K562 (cell line): ENCODE data around the gene TMEM158. TPM values are rescaled to one million over a fixed set of nuclear protein-coding genes. Genes with fewer than 3 reads are reported as not detected.

Experiments
- ATAC-seq: fragments of 200-7000 bp; cut with Tn5 transposase; 3 replicates; pipeline ENCODE4 v1.9.1; 2020; ENCODE audit warnings: moderate library complexity
- BruUV-seq: library from RNA; stranded (reverse); fragments of 400-500 nt; replicated peaks from 2 replicates; lab custom pipeline; 2021; lab: Mats Ljungman, UMichigan
- CTCF ChIA-PET: fragments of 300-600 bp; formaldehyde crosslinking; extraction: SDS; loops from one replicate; lab custom pipeline; 2021; ENCODE audit warnings: low intra/inter-chr PET ratio; lab: Yijun Ruan, JAX
- POLR2A ChIA-PET: fragments of 300-600, 350-650 bp; sonication (Branson Sonifier 250); formaldehyde crosslinking; extraction: SDS; loops from one replicate; lab custom pipeline; 2021; ENCODE audit warnings: antibody characterized with exemption, inconsistent platforms; lab: Yijun Ruan, JAX
- DNase-seq, 4 experiments: peaks; one replicate each; pipeline versions ENCODE4 v3.0.0 to v3.0.0-alpha.2; 2011 to 2018; ENCODE audit warnings: low spot score in 3 of 4, mixed read lengths in 3 of 4; ENCODE audit errors: extremely low read depth in 1 of 4
- FAIRE-seq: peaks from 2 replicates; lab custom pipeline; 2011; peaks lifted over from hg19 to GRCh38; lab: Jason Lieb, UNC
- H2AFZ ChIP-seq: 2 replicates; pipeline ENCODE4 v1.6.0; 2011; ENCODE audit warnings: low read depth, low read length, control low read depth, inconsistent platforms
- H3K27ac ChIP-seq: fragments of 200-600 bp; 3 replicates; pipeline ENCODE4 v1.8.0; 2011; ENCODE audit warnings: low read depth, mild to moderate bottlenecking, control low read depth, inconsistent platforms, low read length, moderate library complexity, mixed read lengths; ENCODE audit errors: extremely low read depth
- H3K27me3 ChIP-seq, 2 experiments: fragments of 300-600 bp in 1 of 2; 2 replicates in 1 of 2; 3 replicates in 1 of 2; pipeline versions ENCODE4 v1.6.0 to v1.8.0; 2011; ENCODE audit warnings: inconsistent platforms in 2 of 2, low read length in 2 of 2, mild to moderate bottlenecking in 1 of 2, mixed read lengths in 1 of 2, moderate library complexity in 1 of 2; ENCODE audit not compliant: control insufficient read depth in 2 of 2, insufficient read depth in 2 of 2
- H3K36me3 ChIP-seq: fragments of 300-600 bp; 3 replicates; pipeline ENCODE4 v1.8.0; 2011; ENCODE audit warnings: mild to moderate bottlenecking, low read length, inconsistent platforms; ENCODE audit not compliant: control insufficient read depth, insufficient read depth
- H3K4me1 ChIP-seq, 2 experiments: fragments of 200-600 bp in 1 of 2; replicated peaks in 1 of 2; 2 replicates in 1 of 2; 3 replicates in 1 of 2; pipeline versions ENCODE4 v1.5.1 to v1.8.0; 2011; ENCODE audit warnings: inconsistent platforms in 2 of 2, low read length in 2 of 2, mild to moderate bottlenecking in 1 of 2, mixed read lengths in 1 of 2, moderate library complexity in 1 of 2; ENCODE audit not compliant: control insufficient read depth in 2 of 2, insufficient read depth in 2 of 2
- H3K4me2 ChIP-seq: 2 replicates; pipeline ENCODE4 v1.6.1; 2011; ENCODE audit warnings: low read length, control low read depth, inconsistent platforms, mixed read lengths; ENCODE audit not compliant: insufficient read depth
- H3K4me3 ChIP-seq: fragments of 200-600 bp; sonication (generic), shearing (Covaris generic); 2 replicates; pipeline ENCODE4 v1.5.1; 2016; ENCODE audit warnings: control low read depth, inconsistent platforms
- H3K79me2 ChIP-seq: fragments of 200-600 bp; 3 replicates; pipeline ENCODE4 v1.8.0; 2011; ENCODE audit warnings: low read length, inconsistent platforms; ENCODE audit not compliant: control insufficient read depth, insufficient read depth
- H3K9ac ChIP-seq, 2 experiments: 2 replicates each; pipeline versions ENCODE4 v1.6.0 to v1.6.1; 2011; ENCODE audit warnings: low read depth in 2 of 2, low read length in 2 of 2, control low read depth in 1 of 2, inconsistent platforms in 1 of 2, mild to moderate bottlenecking in 1 of 2, mixed read lengths in 1 of 2; ENCODE audit not compliant: insufficient read depth in 1 of 2
- H3K9me1 ChIP-seq: one replicate; pipeline ENCODE4 v1.6.0; 2011; ENCODE audit warnings: inconsistent platforms, mild to moderate bottlenecking, low read length, moderate library complexity; ENCODE audit not compliant: control insufficient read depth, insufficient read depth
- H3K9me3 ChIP-seq: replicated peaks from 2 replicates; pipeline ENCODE4 v1.5.1; 2011; ENCODE audit warnings: low read depth, low read length, inconsistent platforms; ENCODE audit not compliant: control insufficient read depth, insufficient read depth
- H4K20me1 ChIP-seq: replicated peaks from 2 replicates; pipeline ENCODE4 v1.6.1; 2011; ENCODE audit warnings: low read length, inconsistent platforms, mixed read lengths; ENCODE audit not compliant: control insufficient read depth, insufficient read depth
- BCLAF1 ChIP-seq, 2 experiments: fragments of 450-650 bp in 1 of 2; IDR thresholded peaks; 2 replicates each; pipeline ENCODE4 v1.6.1; 2011 to 2017; ENCODE audit warnings: low read depth in 2 of 2, antibody characterized with exemption in 1 of 2, borderline replicate concordance in 1 of 2, low read length in 1 of 2, mild to moderate bottlenecking in 1 of 2, mixed read lengths in 1 of 2; ENCODE audit not compliant: control insufficient read depth in 1 of 2
- COPS2 ChIP-seq: fragments of 450-650 bp; conservative IDR thresholded peaks from 2 replicates; pipeline ENCODE4 v1.6.1; 2016; ENCODE audit warnings: mild to moderate bottlenecking, moderate library complexity
- NFYB ChIP-seq: IDR thresholded peaks from 2 replicates; pipeline ENCODE4 v1.6.1; 2011; ENCODE audit warnings: mild to moderate bottlenecking, moderate library complexity; ENCODE audit not compliant: insufficient read length; ENCODE audit errors: extremely low read depth
- PTTG1 ChIP-seq: fragments of 450-650 bp; IDR thresholded peaks from 2 replicates; pipeline ENCODE4 v1.6.1; 2016; ENCODE audit warnings: low read depth, mild to moderate bottlenecking, missing genetic modification characterization, missing compliant biosample characterization
- SIX5 ChIP-seq, 2 experiments: IDR thresholded peaks; 2 replicates each; pipeline ENCODE4 v1.6.1; 2011; ENCODE audit warnings: low read length in 2 of 2, borderline replicate concordance in 1 of 2, low read depth in 1 of 2, mild to moderate bottlenecking in 1 of 2, moderate library complexity in 1 of 2; ENCODE audit not compliant: insufficient read depth in 1 of 2
- ZBTB1 ChIP-seq: sonication (generic); formaldehyde crosslinking; IDR thresholded peaks from 2 replicates; pipeline ENCODE4 v1.8.1; 2023; ENCODE audit warnings: missing genetic modification reagents, low read depth, mild to moderate bottlenecking, borderline replicate concordance
- ZBTB34 ChIP-seq: fragments of 250-450 bp; sonication (Bioruptor Pico); IDR thresholded peaks from 2 replicates; pipeline ENCODE4 v1.8.0; 2021; ENCODE audit warnings: mild to moderate bottlenecking, moderate library complexity
- ZNF512 ChIP-seq: IDR thresholded peaks from 2 replicates; pipeline ENCODE4 v1.6.1; 2016; ENCODE audit warnings: missing genetic modification characterization, missing compliant biosample characterization
- ZSCAN29 ChIP-seq: fragments of 450-650 bp; IDR thresholded peaks from 2 replicates; pipeline ENCODE4 v1.6.1; 2017
- WGBS: fragments of 100-300 bp; shearing (Covaris generic); methylation state at CpG from one replicate; pipeline ENCODE4 v1.1.6; 2016; ENCODE audit warnings: low coverage, mixed read lengths; ENCODE audit not compliant: insufficient coverage; ENCODE audit errors: missing lambda C conversion rate; 5-methylcytosine and 5-hydroxymethylcytosine counted together
- in situ Hi-C: fragments of 300-500 bp; cut with MboI; formaldehyde crosslinking; loops from 4 replicates; pipeline ENCODE4 v1.15.0; 2018; ENCODE audit warnings: inconsistent platforms, mixed read lengths
- intact Hi-C: fragments of 100-400 bp; cut with micrococcal nuclease; formaldehyde crosslinking; loops from 2 replicates; pipeline ENCODE4 v1.14.2; 2022
- polyA plus RNA-seq, 8 experiments: library from polyadenylated mRNA; depleted of rRNA in 4 of 8; stranded (reverse) in 5 of 8; unstranded in 3 of 8; fragments of >200 nt; fragmentation: Nextera tagmentation in 2 of 8; fragmentation: Illumina TruSeq in 1 of 8; extraction: Ambion mirVana in 2 of 8; extraction: Trizol in 1 of 8; gene quantifications; 2 replicates each; pipeline versions ENCODE4 v1.2.1 to v1.2.3, GENCODE V29; 2011 to 2014; ENCODE audit warnings: inconsistent platforms in 1 of 8, missing spikeins in 1 of 8
- total RNA-seq, 7 experiments: library from RNA; depleted of rRNA in 6 of 7; stranded (reverse); fragments of >200 nt in 6 of 7; fragmentation: Illumina TruSeq in 2 of 7; extraction: Trizol in 2 of 7; gene quantifications; 2 replicates each; pipeline versions ENCODE4 v1.2.1 to v1.2.3, GENCODE V29; 2011 to 2021; ENCODE audit warnings: low replicate concordance in 1 of 7

TMEM158 gene
- total and polyA plus RNA-seq, 9 of the 15 experiments (the other 6 are each of a cell fraction or from before 2014, with no cell fraction given), result 2.2 to 46.5 (median 8.4) TPM

- no peak for TF ChIP-seq ZBTB1 (CRISPR knock-in tag)
These were observed 45.2 kb downstream of the TMEM158 start (continued) for GRCh38 chr3:45180899-45181298.

GRCh38 chr3:45180051-45180450, 46.0 kb downstream of the TMEM158 start:
- H3K9me1 ChIP-seq, result no peaks in the 10 kb centered on the region
- CTCF ChIA-PET, result no interaction called here
- FAIRE-seq (no peak), DNase-seq (no peak), ATAC-seq (no peak)
- no TSS peak for BruUV-seq
- no peak overlapping the region for H3K4me3 ChIP-seq
- H3K27ac ChIP-seq, result no peak overlapping the region
- intact Hi-C loops, result no loop called here
- H3K4me1 ChIP-seq, result peaks cover 18 to 31% of the 10 kb centered on the region in 2 experiments
- no peak overlapping the region for H3K9ac ChIP-seq
- POLR2A ChIA-PET, result no interaction called here
- in situ Hi-C loops, result no loop called here
- H3K9me3 ChIP-seq, result no peaks in the 10 kb centered on the region
- H3K36me3 ChIP-seq, result no peaks in the 10 kb centered on the region
- no peaks in the 10 kb centered on the region for H4K20me1 ChIP-seq
- 57% methylated on average over 6 of the region's 6 CpGs for WGBS
- H3K79me2 ChIP-seq, result no peaks in the 10 kb centered on the region
- H3K4me2 ChIP-seq, result no peak overlapping the region
- H2AFZ ChIP-seq, result no peak overlapping the region
- H3K27me3 ChIP-seq, result no peaks in the 10 kb centered on the region
- TF ChIP-seq ZNF512 (tag) (no peak), COPS2 (no peak), ZBTB1 (CRISPR knock-in tag) (no peak), BCLAF1 (IDR thresholded peaks at IDR 0.05; ENCODE audit: borderline replicate concordance in 1 of 2, control insufficient read depth in 1 of 2, low read depth in 2 of 2, low read length in 1 of 2) (no peak), PTTG1 (tag) (no peak), ZSCAN29 (no peak), ZBTB34 (no peak), SIX5 (IDR thresholded peaks at IDR 0.05; ENCODE audit: borderline replicate concordance in 1 of 2, insufficient read depth in 1 of 2, low read depth in 1 of 2, low read length in 2 of 2) (no peak), NFYB (no peak)
